GM12891 (cell line): ENCODE data around the gene HOXB7.

ENCODE experiments used
- POLR2AphosphoS5 ChIP-seq: IDR thresholded peaks from 2 replicates; pipeline ENCODE4 v1.6.1; 2011; ENCODE audit warnings: low read depth, low read length, control low read depth
- SPI1 ChIP-seq: IDR thresholded peaks from 2 replicates; pipeline ENCODE4 v1.6.1; 2011; ENCODE audit warnings: low read depth, low read length, control low read depth

GRCh38 chr17:48577330-48577945 is 33.4 kb downstream of the HOXB7 start:
- TF ChIP-seq POLR2AphosphoS5 (no peak), SPI1 (no peak)
